A549 (cell line): Measurements from ENCODE around the gene KIAA2012.

Source experiments
- BHLHE40 ChIP-seq: IDR thresholded peaks from 2 replicates; pipeline ENCODE4 v1.6.1; 2012; ENCODE audit warnings: low read depth, low read length, inconsistent platforms
- CTCF ChIP-seq: fragments of >200 bp; sonication (Bioruptor Twin); formaldehyde crosslinking; IDR thresholded peaks from 3 replicates; pipeline ENCODE4 v1.5.1; 2016
- EP300 ChIP-seq, 2 experiments: fragments of >200 bp; sonication (Bioruptor Twin); formaldehyde crosslinking; IDR thresholded peaks; 2 replicates in 1 of 2; 3 replicates in 1 of 2; pipeline ENCODE4 v1.6.1; 2016 to 2017
- ESRRA ChIP-seq: fragments of 150-350 bp; IDR thresholded peaks from 2 replicates; pipeline ENCODE4 v1.6.1; 2014; ENCODE audit warnings: mild to moderate bottlenecking, low read length, borderline replicate concordance
- HDAC2 ChIP-seq: fragments of 200-600 bp; sonication (generic); IDR thresholded peaks from 2 replicates; pipeline ENCODE4 v1.6.1; 2016
- HMGXB4 ChIP-seq: fragments of 250-450 bp; sonication (Bioruptor Pico); IDR thresholded peaks from 2 replicates; pipeline ENCODE4 v1.5.0; 2021; ENCODE audit warnings: mild to moderate bottlenecking, moderate library complexity, borderline replicate concordance
- JUN ChIP-seq, 2 experiments: fragments of >200 bp; sonication (Bioruptor Twin); formaldehyde crosslinking; IDR thresholded peaks; 2 replicates in 1 of 2; 3 replicates in 1 of 2; pipeline ENCODE4 v1.6.1; 2016 to 2017
- JUNB ChIP-seq: fragments of >200 bp; sonication (Bioruptor Twin); formaldehyde crosslinking; IDR thresholded peaks from 2 replicates; pipeline ENCODE4 v1.6.1; 2016
- KDM1A ChIP-seq: fragments of 200-600 bp; sonication (generic); IDR thresholded peaks from 2 replicates; pipeline ENCODE4 v1.6.1; 2016; ENCODE audit warnings: low read depth, mild to moderate bottlenecking
- PHF8 ChIP-seq: fragments of 200-600 bp; sonication (generic); IDR thresholded peaks from 2 replicates; pipeline ENCODE4 v1.6.1; 2016; ENCODE audit warnings: low read depth, mild to moderate bottlenecking, antibody characterized with exemption, moderate library complexity, borderline replicate concordance
- POLR2A ChIP-seq: IDR thresholded peaks from 2 replicates; pipeline ENCODE4 v1.6.1; 2012; ENCODE audit warnings: mild to moderate bottlenecking, low read length
- POLR2AphosphoS2 ChIP-seq: conservative IDR thresholded peaks from 2 replicates; pipeline ENCODE4 v1.6.1; 2012; ENCODE audit warnings: low read length, improper control_type of control experiment, inconsistent platforms
- SMC3 ChIP-seq: fragments of >200 bp; sonication (Bioruptor Twin); formaldehyde crosslinking; IDR thresholded peaks from 3 replicates; pipeline ENCODE4 v1.6.1; 2018; ENCODE audit warnings: inconsistent platforms
- USF2 ChIP-seq: fragments of 450-650 bp; IDR thresholded peaks from 2 replicates; pipeline ENCODE4 v1.6.1; 2014; ENCODE audit warnings: antibody characterized with exemption

GRCh38 chr2:202196727-202197126 is 123.7 kb downstream of the KIAA2012 start:
- TF ChIP-seq CTCF: no peak
- TF ChIP-seq HMGXB4 (CRISPR knock-in tag): no peak
- no peak for TF ChIP-seq USF2
- TF ChIP-seq POLR2A: no peak
- TF ChIP-seq BHLHE40: no peak
- no peak for TF ChIP-seq POLR2AphosphoS2
- TF ChIP-seq PHF8: no peak
- no peak for TF ChIP-seq KDM1A
- TF ChIP-seq HDAC2: no peak
- no peak for TF ChIP-seq ESRRA
- no peak for TF ChIP-seq JUNB
- TF ChIP-seq SMC3: no peak
- no peak for TF ChIP-seq JUN (IDR thresholded peaks at IDR 0.05)
- no peak for TF ChIP-seq EP300 (IDR thresholded peaks at IDR 0.05)
